Stimulated activated CD8-positive, alpha-beta memory T cell treated with anti-CD3 and anti-CD28 coated beads, Interleukin-7, amount 100 ng/mL, for 24 hours (primary cell): Measurements from ENCODE around the gene ZNF302.
"Not testable (repeated sequence)": the region's sequence is repeated elsewhere in the genome, so short reads cannot be mapped to it uniquely, and the experiment has no call there.

Source experiments
- DNase-seq: peaks from one replicate; pipeline ENCODE4 v3.0.0-alpha.2; 2020; ENCODE audit warnings: low read depth

ZNF302 gene

DNA sequence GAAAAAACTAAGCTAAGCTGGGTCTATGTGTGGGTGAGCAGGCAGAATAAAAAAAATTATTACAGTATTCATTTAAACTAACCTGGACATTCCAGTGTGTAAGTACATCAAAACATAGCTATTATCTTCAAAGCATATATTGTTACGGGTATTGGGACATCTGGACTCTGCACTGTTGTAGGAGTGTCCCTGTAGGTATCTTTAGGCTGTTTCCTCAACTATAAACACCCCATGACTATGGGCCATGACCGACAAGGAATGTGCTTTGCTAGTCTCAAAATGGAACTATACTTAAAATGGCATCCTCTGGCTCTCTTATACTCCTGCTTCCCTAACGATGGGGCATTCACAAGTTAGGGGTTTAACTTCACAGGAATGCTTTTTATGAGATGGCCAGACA, 3.9 kb upstream of the ZNF302 start:
- no peak for DNase-seq

GRCh38 chr19:34675250-34675649, 2.2 kb upstream of the ZNF302 start:
- DNase-seq, result no peak

DNA sequence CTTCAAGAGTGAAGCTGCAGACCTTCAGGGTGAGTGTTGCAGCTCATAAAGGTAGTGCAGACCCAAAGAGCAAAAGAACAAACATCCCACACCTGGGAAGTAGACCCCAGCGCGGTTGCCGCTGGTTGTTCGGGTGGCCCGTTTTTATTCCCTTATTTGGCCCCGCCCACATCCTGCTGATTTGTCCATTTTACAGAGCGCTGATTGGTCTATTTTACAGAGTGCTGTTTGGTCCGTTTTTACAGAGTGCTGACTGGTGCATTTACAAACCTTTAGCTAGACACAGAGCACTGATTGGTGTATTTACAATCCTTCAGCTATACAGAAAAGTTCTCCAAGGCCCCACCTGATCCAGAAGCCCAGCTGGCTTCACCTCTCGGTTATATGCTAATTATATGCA, 1.6 kb upstream of the ZNF302 start:
- no peak for DNase-seq

DNA sequence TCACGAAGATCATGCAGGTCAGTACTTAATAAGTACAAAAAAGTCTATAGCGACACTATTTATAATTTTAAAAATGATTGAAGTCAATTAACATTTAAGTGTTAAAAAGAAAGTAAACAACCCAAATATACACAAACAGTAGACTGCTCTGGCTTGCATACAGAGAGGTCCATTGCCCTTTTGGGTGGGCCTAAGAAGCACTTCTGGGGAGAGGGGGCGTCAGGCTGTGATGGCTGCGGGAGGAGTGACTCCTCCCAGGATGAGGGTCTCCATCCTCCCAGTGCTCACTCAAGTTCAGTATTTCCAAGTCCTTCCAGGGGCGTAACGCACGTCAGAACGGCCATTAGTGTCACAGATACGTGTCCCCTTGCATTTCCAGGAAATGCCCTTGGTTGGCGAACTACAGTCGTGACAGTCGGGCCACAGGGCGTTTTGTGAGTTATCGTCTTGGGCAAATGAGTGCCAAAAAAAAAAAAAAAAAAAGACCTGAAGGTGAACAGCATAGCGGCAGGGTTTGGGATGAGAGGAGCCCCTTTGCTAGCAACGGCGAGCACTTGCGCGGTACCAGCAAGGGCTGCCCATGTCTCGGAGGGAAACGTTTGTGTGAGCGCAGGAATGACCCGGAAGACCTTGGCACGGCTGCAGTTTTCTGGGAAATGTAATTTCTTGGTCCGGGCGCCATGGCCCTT, 637 bp upstream of the ZNF302 start, which contains the start of gene SCGB2B2:
Gene SCGB2B2, minus strand, starts transcription at position 463 of the 689 bp plus-strand sequence. CDS start 82,596 bp downstream, outside the sequence.
- DNase-seq, result no peak

DNA sequence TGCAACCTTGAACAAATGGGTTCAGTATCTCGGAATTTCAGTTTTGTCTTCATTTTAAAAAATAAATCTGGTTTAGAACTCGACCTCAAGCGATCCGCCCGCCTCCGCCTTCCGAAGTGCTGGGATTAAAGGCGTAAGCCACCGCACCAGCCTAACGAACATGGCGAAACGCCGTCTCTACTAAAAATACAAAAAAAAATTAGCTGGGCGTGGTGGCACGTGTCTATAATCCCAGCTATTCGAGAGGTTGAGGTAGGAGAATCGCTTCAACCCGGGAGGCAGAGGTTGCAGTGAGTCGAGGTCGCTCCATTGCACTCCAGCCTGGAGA, 571 bp downstream of the ZNF302 start:
- DNase-seq, result no peak

GRCh38 chr19:34678421-34678820, 943 bp downstream of the ZNF302 start:
- DNase-seq, result no peak

GRCh38 chr19:34681478-34681877, 4.0 kb downstream of the ZNF302 start:
- DNase-seq, result no peak

GRCh38 chr19:34685266-34685665, 7.8 kb downstream of the ZNF302 start:
- DNase-seq, result not testable (repeated sequence)

- no peak for DNase-seq
Measured at GRCh38 chr19:34686455-34686854, 9.0 kb downstream of the ZNF302 start.

GRCh38 chr19:34687348-34687747, 9.9 kb downstream of the ZNF302 start:
- no peak for DNase-seq

- DNase-seq, result no peak
Measured at GRCh38 chr19:34688592-34688991, 11.1 kb downstream of the ZNF302 start.

- DNase-seq, result no peak
Measured at GRCh38 chr19:34690372-34690771, 12.9 kb downstream of the ZNF302 start.

- no peak for DNase-seq
Measured at GRCh38 chr19:34692549-34692948, 15.1 kb downstream of the ZNF302 start.

DNA sequence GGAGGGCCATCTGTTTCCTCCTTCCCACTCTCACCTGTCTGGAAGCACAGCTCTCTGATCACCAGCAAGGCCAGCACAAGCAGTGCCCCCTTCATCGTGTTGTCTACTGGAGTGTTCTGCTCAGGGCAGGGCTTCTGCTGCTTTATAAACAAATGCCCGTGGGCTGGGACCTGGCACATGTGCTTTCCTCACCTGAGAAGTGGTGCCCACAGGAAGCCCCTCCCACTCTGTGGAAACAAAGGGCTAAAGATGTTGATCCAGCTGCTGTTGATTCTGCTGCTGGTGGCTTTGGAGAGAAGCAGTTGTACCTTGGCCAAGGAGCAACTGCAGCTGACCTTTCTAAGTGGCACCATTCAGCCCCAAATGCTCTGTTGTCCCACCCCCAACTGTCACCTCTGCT, 30.2 kb downstream of the ZNF302 start:
- DNase-seq, result no peak

DNA sequence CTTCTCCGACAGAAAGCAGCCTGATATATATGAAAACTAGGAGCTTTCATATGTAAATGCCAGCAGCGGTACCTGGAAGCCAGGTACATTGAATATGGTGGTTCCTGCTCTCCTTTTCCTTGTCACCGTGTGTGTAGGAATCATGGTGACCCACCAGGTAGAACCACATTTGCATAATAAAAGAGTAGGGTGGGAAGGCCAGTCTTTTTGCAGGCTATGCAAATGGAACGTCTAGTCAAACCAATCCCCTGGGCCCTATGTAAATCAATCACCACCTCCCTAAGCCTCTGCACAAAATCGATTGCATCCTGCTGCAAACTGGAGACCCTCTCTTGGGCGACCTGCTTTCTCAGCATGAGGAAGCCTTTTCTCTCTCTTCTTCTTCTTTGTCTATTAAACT, 34.4 kb downstream of the ZNF302 start:
- no peak for DNase-seq

DNA sequence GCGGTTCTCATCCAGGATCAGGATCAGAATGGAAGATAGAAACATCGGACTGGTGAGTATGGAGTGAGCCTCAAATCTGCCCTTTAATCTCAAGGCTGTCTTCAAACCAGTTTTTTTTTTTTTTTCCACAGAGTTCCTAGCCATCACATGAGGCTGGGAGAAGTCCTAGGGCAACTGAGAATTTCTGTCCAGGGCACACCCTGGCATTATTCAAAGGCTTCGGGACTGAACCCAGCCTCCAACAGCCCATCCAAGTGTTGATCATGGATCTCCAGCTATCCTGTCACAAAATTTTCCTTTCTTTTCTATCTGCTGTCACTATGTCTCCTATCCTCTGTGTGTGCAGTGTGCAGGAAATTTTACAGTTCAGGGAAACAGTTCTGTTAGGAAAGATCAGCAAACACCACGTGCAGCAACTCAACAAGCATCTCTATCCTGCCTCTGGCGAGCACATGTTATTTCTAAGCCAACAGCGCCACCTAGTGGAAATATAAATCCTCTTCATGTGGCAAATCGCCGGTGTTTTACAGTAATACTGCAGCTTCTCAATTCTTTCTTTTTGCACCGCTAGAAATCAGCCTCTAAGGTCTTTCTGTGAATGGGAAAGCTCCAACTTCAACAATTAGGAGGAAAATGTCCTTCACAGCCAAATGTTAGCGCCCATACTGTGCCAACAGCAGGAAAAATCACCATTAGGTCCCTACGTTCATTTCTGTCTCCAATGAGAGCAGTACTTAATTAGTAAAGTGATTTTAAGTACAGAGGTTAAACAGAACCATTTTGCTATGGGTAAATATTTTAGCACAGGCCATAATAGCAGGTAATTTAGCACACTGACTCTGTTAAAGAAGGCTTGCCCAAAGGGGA, 35.1 kb downstream of the ZNF302 start:
- peak; percentile 9 for DNase-seq

GRCh38 chr19:34713262-34713637, 35.8 kb downstream of the ZNF302 start:
- DNase-seq, result no peak

GRCh38 chr19:34715357-34715756, 37.9 kb downstream of the ZNF302 start:
- no peak for DNase-seq

DNA sequence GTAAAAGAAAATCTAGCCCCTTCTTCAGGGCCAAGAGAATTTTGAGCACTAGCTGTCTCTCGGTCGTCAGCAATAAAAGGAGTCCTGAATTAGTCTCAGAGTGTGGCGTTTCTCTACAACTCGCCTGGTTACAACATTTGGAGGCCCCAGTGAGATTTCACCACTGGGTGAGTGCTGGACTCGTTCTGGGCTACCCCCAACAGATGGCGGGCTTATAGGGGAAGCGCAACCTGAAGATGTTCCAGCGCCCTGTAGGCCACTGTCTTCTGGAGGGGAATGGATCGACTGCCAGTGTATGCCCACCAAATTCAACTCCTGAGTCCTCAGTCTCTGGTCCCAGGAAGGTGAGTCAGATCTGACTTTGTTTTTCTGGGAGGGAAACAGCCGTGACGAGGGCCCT, 44.9 kb downstream of the ZNF302 start:
- DNase-seq, result no peak

DNA sequence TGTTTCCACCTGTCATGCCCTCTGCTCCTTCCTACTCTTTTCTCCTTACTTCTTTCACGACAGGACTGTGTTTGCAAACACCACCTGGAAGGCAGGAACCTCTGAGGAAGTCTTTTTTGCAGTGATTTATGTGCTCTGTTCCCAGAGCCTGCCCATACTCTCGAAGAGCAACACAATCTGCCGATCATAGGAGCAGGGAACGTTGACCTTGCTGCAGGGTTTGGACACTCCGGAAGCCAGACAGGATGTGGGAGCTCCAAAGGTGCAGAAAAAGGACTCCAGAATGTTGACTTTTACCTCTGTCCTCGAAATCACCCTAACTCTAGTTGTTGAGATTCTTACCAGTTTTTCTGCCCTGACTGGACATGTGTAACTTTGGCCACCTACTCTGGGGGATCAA, 47.9 kb downstream of the ZNF302 start:
- DNase-seq, result no peak

- DNase-seq, result no peak
Measured at GRCh38 chr19:34731019-34731829, 53.7 kb downstream of the ZNF302 start.

DNA sequence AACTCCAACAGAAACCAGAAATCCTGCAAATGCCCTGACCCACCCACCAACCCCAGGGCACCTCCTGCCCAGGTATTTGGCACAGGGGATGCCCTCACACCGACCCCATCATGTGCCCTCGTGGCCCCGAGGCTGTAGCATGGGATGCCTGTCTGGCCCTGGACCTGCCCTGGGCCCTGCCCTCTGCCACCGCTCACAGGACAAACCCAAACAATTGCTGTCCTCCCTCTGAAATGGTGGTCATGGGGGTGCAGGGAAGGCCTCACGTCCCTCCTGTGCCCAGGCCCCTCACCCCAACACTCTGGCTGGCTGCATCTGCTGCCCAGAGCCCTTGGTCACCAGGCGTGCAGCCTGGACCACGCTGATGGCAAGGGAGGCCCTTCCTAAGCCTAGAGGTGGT, 54.5 kb downstream of the ZNF302 start:
- no peak for DNase-seq
